BLaER1 treated with 17β-estradiol and CSF1 and Interleukin-3, amounts not matched to agents 10 nM and 100 nM (cell line): Measurements from ENCODE around the gene STARD3.
"Not testable (repeated sequence)": the region's sequence is repeated elsewhere in the genome, so short reads cannot be mapped to it uniquely, and the experiment has no call there.

Experiments used
- H3K27ac ChIP-seq, 11 experiments: shearing (Covaris generic); formaldehyde crosslinking; 2 replicates each; pipeline ENCODE4 v1.8.1; 2022
- H3K27me3 ChIP-seq, 11 experiments: shearing (Covaris generic); formaldehyde crosslinking; 2 replicates each; pipeline ENCODE4 v1.8.1; 2022
- H3K36me3 ChIP-seq, 11 experiments: shearing (Covaris generic); formaldehyde crosslinking; 2 replicates each; pipeline ENCODE4 v1.8.1; 2022
- H3K4me1 ChIP-seq, 10 experiments: shearing (Covaris generic); formaldehyde crosslinking; 2 replicates each; pipeline ENCODE4 v1.8.1; 2022
- H3K4me2 ChIP-seq, 11 experiments: shearing (Covaris generic); formaldehyde crosslinking; 2 replicates each; pipeline ENCODE4 v1.8.1; 2022
- H3K4me3 ChIP-seq, 10 experiments: shearing (Covaris generic); formaldehyde crosslinking; 2 replicates each; pipeline ENCODE4 v1.8.1; 2022
- H3K9ac ChIP-seq, 11 experiments: shearing (Covaris generic); formaldehyde crosslinking; 2 replicates each; pipeline ENCODE4 v1.8.1; 2022
- H3K9me3 ChIP-seq, 11 experiments: shearing (Covaris generic); formaldehyde crosslinking; replicated peaks in 1 of 11; 2 replicates each; pipeline ENCODE4 v1.8.1; 2022
- H4K20me1 ChIP-seq, 11 experiments: shearing (Covaris generic); formaldehyde crosslinking; 2 replicates each; pipeline ENCODE4 v1.8.1; 2022
- Cebpa-rat ChIP-seq, 11 experiments: shearing (Covaris generic); IDR thresholded peaks; 2 replicates each; pipeline ENCODE4 v1.8.1; 2022

Gene STARD3

DNA sequence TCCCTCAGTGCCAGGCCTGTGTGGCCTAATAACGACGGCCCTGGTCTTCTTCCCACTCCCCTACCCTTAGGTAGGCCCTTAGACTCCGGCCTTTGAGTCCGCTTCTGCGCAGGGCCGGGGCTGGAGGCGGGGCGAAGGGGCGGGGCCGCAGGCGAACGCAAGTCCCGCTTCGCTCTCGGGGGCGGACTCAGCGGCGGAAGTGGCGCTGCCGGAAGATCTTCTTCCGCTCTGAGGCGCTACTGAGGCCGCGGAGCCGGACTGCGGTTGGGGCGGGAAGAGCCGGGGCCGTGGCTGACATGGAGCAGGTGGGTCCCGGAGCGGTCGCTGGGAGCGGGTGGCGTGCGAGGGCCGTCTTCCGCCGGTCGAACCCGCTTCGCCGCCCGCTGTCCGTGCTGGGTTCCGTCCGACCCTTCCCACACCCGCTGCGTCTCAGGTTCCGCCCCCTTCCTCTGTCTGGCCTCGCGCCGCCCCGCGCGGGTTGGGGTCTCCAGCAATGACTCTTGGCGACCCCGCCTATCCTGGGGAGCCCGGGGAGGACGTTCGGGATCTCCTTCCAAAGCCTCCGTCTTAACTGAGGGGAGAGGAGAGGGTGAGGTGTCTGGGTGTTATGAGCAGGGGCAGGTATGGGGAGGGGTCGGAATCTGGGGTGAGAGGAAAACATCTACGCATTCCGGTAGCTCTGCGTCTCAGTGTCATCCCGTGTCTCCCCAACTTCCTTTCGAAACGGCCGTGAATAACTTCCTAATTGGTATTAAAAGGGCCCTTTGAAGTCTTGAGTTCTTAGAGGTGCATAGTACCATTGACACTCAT, at the start of gene STARD3:
STARD3 (plus strand) TSS at position 218 of the 810 bp plus-strand sequence. CDS start 16,388 bp downstream, outside the sequence.
- peaks cover 25 to 46% (median 40%) of the 10 kb centered on the region in 11 experiments; a peak in 21 of 22 replicates for H4K20me1 ChIP-seq
- no peaks in the 10 kb centered on the region for H3K27me3 ChIP-seq
- no peaks in the 10 kb centered on the region for H3K9me3 ChIP-seq
- H3K4me2 ChIP-seq = peak within 1 kb of the TSS; percentile 94 to 99 (median 98)
- peak within 1 kb of the TSS; percentile 85 to 96 (median 90) for H3K9ac ChIP-seq
- no peak for TF ChIP-seq Cebpa-rat (IDR thresholded peaks at IDR 0.05)
- peak within 1 kb of the TSS; percentile 76 to 98 (median 88) for H3K4me3 ChIP-seq
- peaks cover 63 to 90% (median 79%) of the 10 kb centered on the region in 10 experiments for H3K4me1 ChIP-seq
- peak within 1 kb of the TSS; percentile 84 to 94 (median 91) for H3K27ac ChIP-seq
- H3K36me3 ChIP-seq = peaks cover 0 to 5% (median 0%) of the 10 kb centered on the region in 11 experiments; a peak in 1 of 22 replicates

DNA sequence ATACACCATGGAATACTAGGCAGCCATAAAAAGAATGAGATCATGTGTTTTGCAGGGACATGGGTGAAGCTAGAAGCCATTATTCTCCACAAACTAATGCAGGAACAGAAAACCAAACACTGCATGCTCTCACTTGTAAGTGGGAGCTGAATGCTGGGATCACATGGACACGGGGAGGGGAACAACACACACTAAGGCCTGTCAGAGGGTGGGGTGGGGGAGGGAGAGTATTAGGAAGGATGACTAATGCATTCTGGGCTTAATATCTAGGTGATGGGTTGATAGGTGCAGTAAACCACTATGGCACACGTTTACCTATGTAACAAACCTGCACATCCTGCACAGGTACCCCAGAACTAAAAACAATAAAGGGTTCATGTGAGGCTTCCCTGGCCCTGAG, 46.8 kb upstream of the STARD3 start:
- not testable (repeated sequence) for H3K4me2 ChIP-seq, H3K27ac ChIP-seq, H3K36me3 ChIP-seq, H3K9ac ChIP-seq, H3K9me3 ChIP-seq, H3K4me1 ChIP-seq, H3K4me3 ChIP-seq
- H4K20me1 ChIP-seq = peaks cover 0 to 38% (median 11%) of the 10 kb centered on the region in 11 experiments; a peak in 14 of 22 replicates
- peaks cover 39 to 52% (median 48%) of the 10 kb centered on the region in 11 experiments for H3K27me3 ChIP-seq

DNA sequence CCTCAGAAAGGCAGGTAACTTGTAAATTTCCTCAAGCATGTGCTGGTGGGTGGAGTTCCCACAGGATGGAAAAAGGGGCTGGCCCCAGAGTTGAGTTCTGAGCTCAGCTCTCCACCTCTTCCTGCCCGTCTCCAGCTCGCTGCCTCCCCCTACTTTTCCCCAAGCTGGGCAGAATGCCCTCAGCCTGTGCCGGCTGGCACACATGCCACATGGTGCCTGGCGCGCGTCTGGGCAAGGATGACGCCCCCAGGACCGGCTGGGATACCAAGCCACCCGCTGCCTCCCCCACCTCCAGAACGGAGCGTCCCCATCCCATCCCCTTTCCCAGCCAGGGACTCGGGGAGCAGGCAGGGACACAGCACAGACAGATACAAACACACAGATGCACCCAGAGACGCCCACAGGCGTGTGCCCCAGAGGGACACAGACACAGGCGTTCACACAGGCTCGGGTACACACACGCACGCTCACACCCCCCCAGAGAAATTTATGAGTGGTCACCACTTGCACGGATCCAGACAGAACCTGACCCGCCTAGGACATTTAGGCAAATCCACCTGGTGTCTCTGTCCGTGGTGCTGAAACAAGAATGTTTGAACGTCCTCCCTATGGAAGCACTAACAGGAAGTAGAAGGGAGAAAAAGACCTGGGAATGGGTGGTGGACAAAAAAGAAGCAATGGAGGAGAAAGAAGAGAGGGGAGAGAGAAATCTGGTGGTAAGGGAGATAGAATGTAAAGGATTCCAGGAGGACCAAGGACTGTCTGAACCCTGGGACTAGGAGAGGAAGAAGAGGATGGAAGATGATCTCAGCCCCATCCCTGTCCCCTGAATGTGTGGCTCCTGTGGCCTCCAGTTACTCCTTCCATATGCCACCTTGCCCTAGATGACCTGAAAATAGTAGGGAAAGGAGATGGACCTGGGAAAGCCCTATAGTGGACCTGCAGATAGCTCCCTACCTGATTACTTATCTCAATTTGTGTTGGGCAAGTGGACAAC, 44.7 kb upstream of the STARD3 start:
- peaks cover 60 to 73% (median 69%) of the 10 kb centered on the region in 11 experiments for H3K27me3 ChIP-seq

DNA sequence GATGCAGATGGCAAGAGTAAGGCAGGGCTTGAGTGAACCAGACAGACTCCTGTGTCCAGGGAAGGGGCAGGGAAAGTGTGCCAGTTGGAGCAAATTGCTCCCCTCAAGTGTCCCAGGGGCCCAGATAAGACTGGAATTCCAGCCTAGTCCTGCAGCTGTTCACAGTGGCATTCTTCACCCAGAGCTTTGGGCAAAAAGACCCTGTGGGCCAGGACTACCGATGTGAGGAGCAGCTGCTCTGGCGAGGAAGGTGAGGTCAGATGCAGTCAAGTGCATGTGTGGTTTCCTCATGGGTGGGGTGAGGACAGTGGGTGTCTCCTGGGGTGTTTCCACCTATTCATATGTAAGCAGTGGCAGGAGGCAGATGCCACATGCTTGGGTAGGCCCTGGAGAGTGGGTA, 43.6 kb upstream of the STARD3 start:
- no peak for TF ChIP-seq Cebpa-rat (IDR thresholded peaks at IDR 0.05)
- Histone ChIP-seq H3K36me3 (no peaks in the 10 kb centered on the region), H3K4me2 (no peak overlapping the region), H3K27ac (no peak overlapping the region), H3K27me3 (peaks cover 71 to 84% (median 80%) of the 10 kb centered on the region in 11 experiments), H3K9ac (no peak overlapping the region), H3K4me3 (no peak overlapping the region), H4K20me1 (peaks cover 0 to 65% (median 27%) of the 10 kb centered on the region in 11 experiments; a peak in 16 of 22 replicates), H3K9me3 (no peaks in the 10 kb centered on the region), H3K4me1 (0 out of 20 replicates have a peak, but pooled peaks cover 0 to 4% (median 0%) of the 10 kb centered on the region in 10 experiments)

More for the DNA sequence above, 44.7 kb upstream of the STARD3 start:
- Histone ChIP-seq H3K4me3 (no peak overlapping the region), H3K4me2 (no peak overlapping the region), H3K36me3 (no peaks in the 10 kb centered on the region), H3K27ac (no peak overlapping the region), H3K4me1 (0 out of 20 replicates have a peak, but pooled peaks cover 0 to 4% (median 0%) of the 10 kb centered on the region in 10 experiments), H4K20me1 (peaks cover 0 to 58% (median 24%) of the 10 kb centered on the region in 11 experiments; a peak in 15 of 22 replicates), H3K9me3 (no peaks in the 10 kb centered on the region), H3K9ac (no peak overlapping the region)
- TF ChIP-seq Cebpa-rat (IDR thresholded peaks at IDR 0.05) = no peak

DNA sequence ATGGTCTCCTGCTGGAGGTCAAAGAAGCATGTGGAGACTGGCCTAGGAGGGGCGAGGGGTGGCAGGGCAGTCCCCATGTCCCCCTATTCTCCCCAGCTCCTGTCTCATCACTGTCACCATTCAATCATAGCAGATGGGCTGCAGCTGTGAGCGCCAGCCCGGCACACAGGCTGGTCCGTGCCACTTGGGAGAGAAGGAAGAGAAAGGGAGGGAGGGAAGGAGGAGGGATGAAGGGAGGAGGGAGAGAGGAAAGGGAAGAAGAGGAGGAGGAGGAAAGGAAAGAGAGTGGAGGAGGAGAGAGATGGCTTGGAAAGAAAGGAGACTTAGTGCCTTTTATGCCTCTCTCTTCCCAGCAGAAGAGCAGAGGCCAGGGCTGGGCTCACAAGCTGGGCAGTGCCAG, 41.6 kb upstream of the STARD3 start:
- Histone ChIP-seq H3K27me3 (peaks cover 91 to 100% (median 98%) of the 10 kb centered on the region in 11 experiments), H3K9ac (no peak overlapping the region), H4K20me1 (peaks cover 0 to 84% (median 46%) of the 10 kb centered on the region in 11 experiments; a peak in 19 of 22 replicates), H3K9me3 (no peaks in the 10 kb centered on the region), H3K4me2 (no peak overlapping the region), H3K27ac (no peak overlapping the region), H3K36me3 (no peaks in the 10 kb centered on the region), H3K4me1 (peaks cover 6 to 19% (median 13%) of the 10 kb centered on the region in 10 experiments; a peak in 19 of 20 replicates), H3K4me3 (no peak overlapping the region)
- TF ChIP-seq Cebpa-rat (IDR thresholded peaks at IDR 0.05) = no peak

DNA sequence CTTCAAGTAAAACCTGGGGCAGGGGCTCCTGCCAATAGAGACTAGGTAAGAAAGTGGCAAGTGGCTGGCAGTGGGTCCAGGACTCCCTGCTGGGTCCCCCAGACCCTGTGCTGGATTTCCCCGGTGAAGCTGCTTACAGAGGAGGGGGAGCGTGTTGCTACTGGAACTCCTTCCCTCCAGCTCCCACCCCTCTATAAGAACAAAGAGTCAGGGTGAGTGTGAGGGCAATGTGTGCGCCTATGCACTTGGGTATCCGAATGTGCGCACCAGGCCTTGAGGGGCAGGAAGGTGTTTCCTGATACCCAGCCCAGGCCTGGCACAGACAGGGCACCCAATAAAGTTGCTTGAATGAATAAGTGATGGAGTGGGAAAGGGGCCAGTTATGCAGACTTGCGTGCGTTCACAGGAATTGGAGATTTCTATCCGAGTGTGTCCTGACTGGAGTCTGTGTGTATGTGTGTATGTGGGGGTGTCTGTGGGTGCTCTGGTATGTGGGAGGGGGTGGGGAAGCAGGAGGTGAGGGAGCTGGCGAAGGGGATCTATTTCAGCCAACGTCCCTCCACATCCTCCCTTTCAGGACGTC, 40.9 kb upstream of the STARD3 start:
- H3K9ac ChIP-seq = no peak overlapping the region
- no peak overlapping the region for H3K4me2 ChIP-seq
- no peak overlapping the region for H3K4me3 ChIP-seq
- no peaks in the 10 kb centered on the region for H3K9me3 ChIP-seq
- TF ChIP-seq Cebpa-rat (IDR thresholded peaks at IDR 0.05) = no peak
- H4K20me1 ChIP-seq = peaks cover 0 to 91% (median 54%) of the 10 kb centered on the region in 11 experiments; a peak in 19 of 22 replicates
- peaks cover 98 to 100% (median 100%) of the 10 kb centered on the region in 11 experiments for H3K27me3 ChIP-seq
- no peak overlapping the region for H3K27ac ChIP-seq
- H3K36me3 ChIP-seq = no peaks in the 10 kb centered on the region
- peaks cover 6 to 14% (median 13%) of the 10 kb centered on the region in 10 experiments; a peak in 19 of 20 replicates for H3K4me1 ChIP-seq

DNA sequence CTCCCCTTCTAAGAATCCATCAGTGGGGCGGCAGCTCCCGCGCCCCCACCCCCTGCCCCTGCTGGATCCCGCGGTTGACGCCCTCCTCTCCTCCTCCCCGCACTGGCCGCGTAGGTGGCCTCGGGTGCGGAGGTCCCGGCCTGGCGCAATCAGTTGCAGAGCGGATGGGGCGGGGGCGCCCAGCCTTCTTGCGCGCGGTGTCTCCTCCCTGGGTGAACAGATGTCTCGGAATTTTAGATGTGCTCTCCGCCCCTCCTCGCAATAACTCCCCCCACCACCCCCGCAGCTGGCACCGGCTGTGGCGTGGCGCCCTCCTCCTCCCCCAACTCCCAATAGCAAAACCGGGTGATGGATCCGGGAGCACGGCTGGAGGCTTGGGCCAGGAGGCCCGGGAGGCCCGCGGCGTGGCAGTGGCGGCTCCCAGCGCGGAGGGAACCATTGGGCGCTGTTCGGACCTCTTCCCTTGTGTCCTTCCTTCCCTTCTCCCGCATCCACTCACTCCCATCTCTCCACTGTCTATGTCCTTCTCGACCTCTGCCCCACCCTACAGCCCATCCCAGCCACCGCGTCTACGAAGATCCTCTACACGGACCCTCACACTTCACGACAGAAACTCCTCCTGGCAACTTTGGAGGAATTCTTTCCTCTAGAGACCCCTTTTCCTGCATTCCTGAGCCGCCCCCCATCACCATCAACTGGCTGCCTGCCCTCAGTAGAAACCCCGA, 40.2 kb upstream of the STARD3 start:
- no peak for TF ChIP-seq Cebpa-rat (IDR thresholded peaks at IDR 0.05)

More for the DNA sequence above, 40.2 kb upstream of the STARD3 start:
- Histone ChIP-seq H4K20me1 (peaks cover 0 to 92% (median 60%) of the 10 kb centered on the region in 11 experiments; a peak in 19 of 22 replicates), H3K4me3 (no peak overlapping the region), H3K27me3 (peaks cover 98 to 100% (median 100%) of the 10 kb centered on the region in 11 experiments), H3K36me3 (no peaks in the 10 kb centered on the region), H3K9ac (no peak overlapping the region), H3K4me1 (peaks cover 6 to 14% (median 13%) of the 10 kb centered on the region in 10 experiments; a peak in 19 of 20 replicates), H3K9me3 (no peaks in the 10 kb centered on the region), H3K27ac (no peak overlapping the region), H3K4me2 (no peak overlapping the region)
